ENCODE results near the gene PRKAR2A. TPM values are rescaled to one million over a fixed set of nuclear protein-coding genes. Genes with fewer than 3 reads are reported as not detected.
"Not testable (repeated sequence)": the region's sequence is repeated elsewhere in the genome, so short reads cannot be mapped to it uniquely, and the experiment has no call there.

The PRKAR2A gene
- total RNA-seq, 1 donor from 2014 or later: 148 TPM

DNA sequence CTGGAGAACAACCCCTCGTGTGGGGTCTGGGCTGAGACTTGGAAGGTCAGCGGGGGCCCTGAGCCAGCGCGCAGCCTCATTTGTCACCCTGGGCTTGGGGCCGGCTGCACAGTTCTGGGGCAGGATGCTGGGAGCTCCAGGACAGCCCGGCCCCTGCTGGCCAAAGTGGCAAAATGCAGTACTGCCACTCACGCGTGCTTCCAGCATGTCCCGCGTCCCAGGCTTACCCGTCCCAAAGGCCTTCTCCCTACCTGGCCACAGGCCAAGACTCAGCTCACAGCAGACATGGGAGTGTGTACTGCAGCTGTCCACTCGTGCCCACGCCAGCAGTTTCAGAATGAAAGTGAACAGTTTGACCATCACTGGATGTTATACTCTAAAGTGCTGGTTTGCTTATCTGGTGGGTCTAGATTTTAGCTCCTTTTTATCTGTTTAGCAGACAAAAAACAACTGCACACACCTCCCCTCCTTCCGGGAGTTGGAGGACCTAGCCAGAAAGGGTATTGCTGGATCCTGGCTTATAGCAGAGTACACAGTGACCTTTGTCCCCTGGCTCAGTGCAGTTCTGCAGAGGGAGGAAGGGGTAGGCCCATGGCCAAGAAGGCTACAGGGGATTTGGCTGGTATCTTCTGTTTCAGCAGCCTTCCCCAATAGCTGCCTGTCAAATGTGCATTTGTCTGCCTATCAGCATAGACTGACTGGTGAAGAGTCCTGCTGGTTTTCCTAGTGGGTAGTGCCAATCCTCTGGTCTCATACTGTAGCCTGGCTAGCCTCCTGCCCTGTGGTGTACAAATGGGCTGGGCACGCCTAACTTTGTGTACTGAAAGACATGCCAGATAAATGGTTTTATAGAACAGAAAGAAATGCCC lies 107.5 kb downstream of the PRKAR2A start:
- TF ChIP-seq, protein P1, sequence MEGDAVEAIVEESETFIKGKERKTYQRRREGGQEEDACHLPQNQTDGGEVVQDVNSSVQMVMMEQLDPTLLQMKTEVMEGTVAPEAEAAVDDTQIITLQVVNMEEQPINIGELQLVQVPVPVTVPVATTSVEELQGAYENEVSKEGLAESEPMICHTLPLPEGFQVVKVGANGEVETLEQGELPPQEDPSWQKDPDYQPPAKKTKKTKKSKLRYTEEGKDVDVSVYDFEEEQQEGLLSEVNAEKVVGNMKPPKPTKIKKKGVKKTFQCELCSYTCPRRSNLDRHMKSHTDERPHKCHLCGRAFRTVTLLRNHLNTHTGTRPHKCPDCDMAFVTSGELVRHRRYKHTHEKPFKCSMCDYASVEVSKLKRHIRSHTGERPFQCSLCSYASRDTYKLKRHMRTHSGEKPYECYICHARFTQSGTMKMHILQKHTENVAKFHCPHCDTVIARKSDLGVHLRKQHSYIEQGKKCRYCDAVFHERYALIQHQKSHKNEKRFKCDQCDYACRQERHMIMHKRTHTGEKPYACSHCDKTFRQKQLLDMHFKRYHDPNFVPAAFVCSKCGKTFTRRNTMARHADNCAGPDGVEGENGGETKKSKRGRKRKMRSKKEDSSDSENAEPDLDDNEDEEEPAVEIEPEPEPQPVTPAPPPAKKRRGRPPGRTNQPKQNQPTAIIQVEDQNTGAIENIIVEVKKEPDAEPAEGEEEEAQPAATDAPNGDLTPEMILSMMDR (IDR thresholded peaks at IDR 0.05): peak; percentile 84 to 90 (median 89)
- intact Hi-C loops (cut with DNase I): loop anchor here (1.0 to 5.0 kb wide), 3 partner anchors 23 to 55 kb away; partner anchors contain the start of genes IP6K2 and NCKIPSD
- Histone ChIP-seq H3K36me3 (no peaks in the 10 kb centered on the region), H3K9me3 (no peaks in the 10 kb centered on the region), H3K27me3 (no peaks in the 10 kb centered on the region), H3K4me1 (peaks cover 7 to 10% of the 10 kb centered on the region in 2 donors), H3K27ac (peak overlapping the region; percentile 73 to 77), H3K4me3 (peak overlapping the region in 1 of 2 donors; percentile 27)
- DNase-seq (ENCODE audit: low spot score in 2 of 2): peak; percentile 47 to 92

DNA sequence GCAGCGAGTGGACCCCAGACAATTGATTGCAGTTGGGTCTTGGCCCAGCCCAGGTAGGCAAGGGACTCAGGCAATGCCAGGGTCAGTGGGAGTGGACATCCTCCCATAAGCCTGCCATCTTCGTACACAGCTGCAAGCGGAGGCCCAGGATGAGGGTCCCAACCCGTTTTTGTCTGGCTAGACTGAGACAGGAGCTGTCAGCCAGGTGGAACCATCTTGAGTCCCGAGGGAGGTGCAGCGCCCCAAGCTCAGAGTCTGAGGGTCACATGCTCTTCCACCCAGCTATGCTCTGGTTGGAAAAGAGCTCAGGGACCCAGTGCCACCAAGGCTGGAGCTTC lies 108.1 kb downstream of the PRKAR2A start:
- peak overlapping the region in 1 of 2 donors; percentile 27 for H3K4me3 ChIP-seq
- H3K27me3 ChIP-seq: no peaks in the 10 kb centered on the region
- peak overlapping the region; percentile 73 to 77 for H3K27ac ChIP-seq
- no peaks in the 10 kb centered on the region for H3K36me3 ChIP-seq
- intact Hi-C loops (cut with DNase I): no loop called here
- DNase-seq (ENCODE audit: low spot score in 2 of 2): no peak
- H3K9me3 ChIP-seq: no peaks in the 10 kb centered on the region
- TF ChIP-seq, protein P1 (IDR thresholded peaks at IDR 0.05): no peak
- H3K4me1 ChIP-seq: peaks cover 7 to 10% of the 10 kb centered on the region in 2 donors

DNA sequence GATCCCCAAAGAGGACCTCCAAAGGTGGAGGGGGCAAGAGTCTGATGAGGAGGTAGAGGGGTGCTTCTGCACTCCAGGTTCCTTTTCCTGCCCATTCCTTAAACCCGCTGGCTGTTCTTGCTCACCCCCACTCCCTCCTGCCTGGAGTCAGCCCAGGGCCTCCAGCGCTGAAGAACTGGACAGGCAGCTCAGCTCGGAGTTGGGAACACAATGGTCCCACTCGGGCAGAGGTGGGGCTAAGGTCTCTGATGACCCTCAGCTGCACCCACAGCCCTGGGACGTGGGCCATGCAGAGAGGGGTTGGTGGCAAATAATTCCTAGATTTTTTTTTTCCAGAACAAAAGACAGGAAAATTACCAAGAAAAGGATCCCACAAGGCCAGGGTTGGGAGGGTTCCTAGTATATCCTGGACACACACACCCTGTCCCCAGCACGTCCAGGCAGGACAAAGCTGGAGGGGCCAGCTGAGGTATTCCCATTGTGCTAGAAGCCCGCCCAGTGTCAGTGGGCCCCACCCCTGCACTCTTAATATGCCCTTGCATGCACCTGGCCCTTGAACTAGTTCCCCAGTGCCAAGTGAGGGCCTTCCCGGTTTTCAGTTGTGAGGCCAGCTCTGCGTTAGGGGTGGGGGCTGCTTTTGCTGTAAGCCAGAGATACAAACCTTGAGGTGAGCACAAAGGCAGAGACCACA lies 108.6 kb downstream of the PRKAR2A start:
- TF ChIP-seq, protein P1 (IDR thresholded peaks at IDR 0.05): no peak
- no peaks in the 10 kb centered on the region for H3K9me3 ChIP-seq

DNA sequence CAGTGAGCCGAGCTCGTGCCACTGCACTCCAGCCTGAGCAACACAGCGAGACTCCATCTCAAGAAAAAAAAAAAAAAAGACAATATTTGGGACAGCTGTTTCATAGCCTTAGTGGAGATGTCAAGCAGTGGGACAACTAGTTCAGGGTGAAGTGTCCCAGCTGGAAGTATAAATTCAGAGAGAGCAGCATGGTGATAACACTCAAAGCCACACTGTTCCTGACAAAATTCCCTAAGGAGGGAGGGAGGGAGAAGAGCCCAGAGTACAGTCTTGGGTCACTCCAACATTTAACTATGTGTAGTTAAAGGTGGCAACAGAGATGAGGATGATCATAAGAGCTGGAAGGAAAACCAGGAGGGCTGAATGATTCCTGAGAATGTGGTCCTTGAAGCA lies 109.5 kb downstream of the PRKAR2A start:
- TF ChIP-seq, protein P1 (IDR thresholded peaks at IDR 0.05): no peak
- no peaks in the 10 kb centered on the region for H3K36me3 ChIP-seq
- H3K9me3 ChIP-seq: no peaks in the 10 kb centered on the region
- no peaks in the 10 kb centered on the region for H3K27me3 ChIP-seq
- H3K4me1 ChIP-seq: peaks cover 7 to 10% of the 10 kb centered on the region in 2 donors
- no peak overlapping the region for H3K4me3 ChIP-seq
- intact Hi-C loops (cut with DNase I): no loop called here
- DNase-seq (ENCODE audit: low spot score in 2 of 2): no peak
- no peak overlapping the region for H3K27ac ChIP-seq

More for the DNA sequence above, 108.6 kb downstream of the PRKAR2A start:
- peak in 1 of 2 donors; percentile 63 for DNase-seq (ENCODE audit: low spot score in 2 of 2)
- H3K4me3 ChIP-seq: no peak overlapping the region
- H3K4me1 ChIP-seq: peaks cover 7 to 10% of the 10 kb centered on the region in 2 donors
- no peaks in the 10 kb centered on the region for H3K27me3 ChIP-seq
- no peaks in the 10 kb centered on the region for H3K36me3 ChIP-seq
- intact Hi-C loops (cut with DNase I): no loop called here
- H3K27ac ChIP-seq: peak overlapping the region; percentile 73 to 77

DNA sequence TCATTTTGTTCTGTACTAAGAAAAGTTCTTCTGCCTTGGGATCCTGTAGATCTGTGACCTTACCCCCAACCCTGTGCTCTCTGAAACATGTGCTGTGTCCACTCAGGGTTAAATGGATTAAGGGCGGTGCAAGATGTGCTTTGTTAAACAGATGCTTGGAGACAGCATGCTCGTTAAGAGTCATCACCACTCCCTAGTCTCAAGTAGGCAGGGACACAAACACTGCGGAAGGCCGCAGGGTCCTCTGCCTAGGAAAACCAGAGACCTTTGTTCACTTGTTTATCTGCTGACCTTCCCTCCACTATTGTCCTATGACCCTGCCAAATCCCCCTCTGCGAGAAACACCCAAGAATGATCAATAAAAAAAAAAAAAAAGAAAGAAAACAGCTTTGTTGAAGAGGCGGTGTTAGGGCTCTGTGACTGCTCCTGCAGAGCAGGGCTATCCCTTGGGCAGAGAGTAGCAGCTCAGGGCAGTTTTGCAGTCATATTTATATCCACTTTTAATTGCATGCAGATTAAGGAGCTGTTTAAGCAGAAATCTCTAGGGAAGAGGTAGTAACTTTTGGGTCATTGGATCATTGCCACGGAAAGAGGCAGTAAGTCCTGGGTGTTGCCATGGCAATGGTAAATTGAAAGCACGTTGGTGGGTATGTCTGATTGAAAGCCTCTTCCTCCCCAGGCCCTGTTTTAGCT lies 112.5 kb downstream of the PRKAR2A start:
- intact Hi-C loops (cut with DNase I); H3K27me3 ChIP-seq; H3K9me3 ChIP-seq; DNase-seq (ENCODE audit: low spot score in 2 of 2); H3K27ac ChIP-seq; H3K4me1 ChIP-seq; H3K4me3 ChIP-seq; H3K36me3 ChIP-seq: not testable (repeated sequence)

DNA sequence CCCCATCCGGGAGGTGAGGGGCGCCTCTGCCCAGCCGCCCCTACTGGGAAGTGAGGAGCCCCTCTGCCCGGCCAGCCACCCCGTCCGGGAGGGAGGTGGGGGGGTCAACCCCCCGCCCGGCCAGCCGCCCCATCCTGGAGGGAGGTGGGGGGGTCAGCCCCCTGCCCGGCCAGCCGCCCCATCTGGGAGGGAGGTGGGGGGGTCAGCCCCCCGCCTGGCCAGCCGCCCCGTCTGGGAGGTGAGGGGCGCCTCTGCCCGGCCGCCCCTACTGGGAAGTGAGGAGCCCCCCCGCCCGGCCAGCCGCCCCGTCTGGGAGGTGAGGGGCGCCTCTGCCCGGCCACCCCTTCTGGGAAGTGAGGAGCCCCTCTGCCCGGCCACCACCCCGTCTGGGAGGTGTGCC lies 113.1 kb downstream of the PRKAR2A start:
- H3K27me3 ChIP-seq; H3K27ac ChIP-seq; H3K36me3 ChIP-seq; intact Hi-C loops (cut with DNase I); DNase-seq (ENCODE audit: low spot score in 2 of 2); H3K4me3 ChIP-seq; H3K4me1 ChIP-seq; H3K9me3 ChIP-seq: not testable (repeated sequence)

DNA sequence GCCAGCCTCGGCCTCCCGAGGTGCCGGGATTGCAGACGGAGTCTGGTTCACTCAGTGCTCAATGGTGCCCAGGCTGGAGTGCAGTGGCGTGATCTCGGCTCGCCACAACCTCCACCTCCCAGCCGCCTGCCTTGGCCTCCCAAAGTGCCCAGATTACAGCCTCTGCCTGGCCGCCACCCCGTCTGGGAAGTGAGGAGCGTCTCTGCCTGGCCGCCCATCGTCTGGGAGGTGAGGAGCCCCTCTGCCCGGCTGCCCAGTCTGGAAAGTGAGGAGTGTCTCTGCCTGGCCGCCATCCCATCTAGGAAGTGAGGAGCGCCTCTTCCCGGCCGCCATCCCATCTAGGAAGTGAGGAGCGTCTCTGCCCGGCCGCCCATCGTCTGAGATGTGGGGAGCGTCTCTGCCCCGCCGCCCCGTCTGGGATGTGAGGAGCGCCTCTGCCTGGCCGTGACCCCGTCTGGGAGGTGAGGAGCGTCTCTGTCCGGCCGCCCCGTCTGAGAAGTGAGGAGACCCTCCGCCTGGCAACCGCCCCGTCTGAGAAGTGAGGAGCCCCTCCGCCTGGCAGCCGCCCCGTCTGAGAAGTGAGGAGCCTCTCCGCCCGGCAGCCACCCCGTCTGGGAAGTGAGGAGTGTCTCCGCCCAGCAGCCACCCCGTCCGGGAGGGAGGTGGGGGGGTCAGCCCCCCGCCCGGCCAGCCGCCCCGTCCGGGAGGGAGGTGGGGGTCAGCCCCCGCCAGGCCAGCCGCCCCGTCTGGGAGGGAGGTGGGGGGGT lies 113.7 kb downstream of the PRKAR2A start:
- DNase-seq (ENCODE audit: low spot score in 2 of 2); H3K36me3 ChIP-seq; H3K4me3 ChIP-seq; intact Hi-C loops (cut with DNase I); H3K27ac ChIP-seq; H3K27me3 ChIP-seq; H3K9me3 ChIP-seq; H3K4me1 ChIP-seq: not testable (repeated sequence)

All from ascending aorta (tissue), 2 donors.